GM23248 (cell line): ENCODE data around the gene SLC1A2.

Experiments
- EZH2 ChIP-seq: fragments of 200-600 bp; sonication (generic); IDR thresholded peaks from 2 replicates; pipeline ENCODE4 v1.6.1; 2018; ENCODE audit warnings: antibody characterized with exemption, mild to moderate bottlenecking; ENCODE audit not compliant: insufficient read depth, poor library complexity, severe bottlenecking
- EZH2phosphoT487 ChIP-seq: fragments of 200-600 bp; sonication (generic); IDR thresholded peaks from 2 replicates; pipeline ENCODE4 v1.6.1; 2018; ENCODE audit warnings: antibody characterized with exemption, moderate library complexity, mild to moderate bottlenecking, low read depth; ENCODE audit not compliant: insufficient read depth

GRCh38 chr11:35293699-35294098 lies 125.7 kb downstream of the SLC1A2 start:
- TF ChIP-seq EZH2 (no peak), EZH2phosphoT487 (no peak)
